ENCODE data around the gene SFI1. TPM values are rescaled to one million over a fixed set of nuclear protein-coding genes. Genes with fewer than 3 reads are reported as not detected.
A peak's percentile ranks its signal among the peaks of the same experiment; 100 is the strongest.

SFI1 gene
- total RNA-seq, 1 donor from 2014 or later, result 24.8 TPM

- peaks cover 3% of the 10 kb centered on the region for H3K4me1 Mint-ChIP-seq (ENCODE audit: unreplicated experiment)
- no peak for TF ChIP-seq CTCF (IDR thresholded peaks at IDR 0.05; ENCODE audit: unreplicated experiment)
- peaks cover 4% of the 10 kb centered on the region for H3K36me3 Mint-ChIP-seq (ENCODE audit: low read depth, unreplicated experiment)
- no peaks in the 10 kb centered on the region for H3K27me3 Mint-ChIP-seq (ENCODE audit: unreplicated experiment)
- H3K27ac Mint-ChIP-seq (ENCODE audit: unreplicated experiment), result no peak overlapping the region
- no peak overlapping the region for H3K4me3 Mint-ChIP-seq (ENCODE audit: unreplicated experiment)
- no peaks in the 10 kb centered on the region for H3K9me3 Mint-ChIP-seq (ENCODE audit: unreplicated experiment)
- no peak for DNase-seq (ENCODE audit: low spot score)
These were observed 141.7 kb downstream of the SFI1 start for GRCh38 chr22:31637891-31638618.

GRCh38 chr22:31639436-31640039 is 143.2 kb downstream of the SFI1 start:
- no peaks in the 10 kb centered on the region for H3K9me3 Mint-ChIP-seq (ENCODE audit: unreplicated experiment)
- peaks cover 6% of the 10 kb centered on the region for H3K36me3 Mint-ChIP-seq (ENCODE audit: low read depth, unreplicated experiment)
- no peaks in the 10 kb centered on the region for H3K4me1 Mint-ChIP-seq (ENCODE audit: unreplicated experiment)
- H3K27me3 Mint-ChIP-seq (ENCODE audit: unreplicated experiment), result no peaks in the 10 kb centered on the region
- DNase-seq (ENCODE audit: low spot score), result no peak
- no peak for TF ChIP-seq CTCF (IDR thresholded peaks at IDR 0.05; ENCODE audit: unreplicated experiment)
- H3K4me3 Mint-ChIP-seq (ENCODE audit: unreplicated experiment), result no peak overlapping the region
- peak overlapping the region; percentile 20 for H3K27ac Mint-ChIP-seq (ENCODE audit: unreplicated experiment)

- Mint-ChIP-seq H3K27me3 (ENCODE audit: unreplicated experiment) (no peaks in the 10 kb centered on the region), H3K27ac (ENCODE audit: unreplicated experiment) (no peak overlapping the region), H3K4me3 (ENCODE audit: unreplicated experiment) (no peak overlapping the region), H3K9me3 (ENCODE audit: unreplicated experiment) (no peaks in the 10 kb centered on the region), H3K36me3 (ENCODE audit: low read depth, unreplicated experiment) (peaks cover 4% of the 10 kb centered on the region), H3K4me1 (ENCODE audit: unreplicated experiment) (no peaks in the 10 kb centered on the region)
- DNase-seq (ENCODE audit: low spot score), result no peak
- TF ChIP-seq CTCF (IDR thresholded peaks at IDR 0.05; ENCODE audit: unreplicated experiment), result no peak
These were observed 150.1 kb downstream of the SFI1 start for GRCh38 chr22:31646186-31647019.

GRCh38 chr22:31647066-31647465 is 150.7 kb downstream of the SFI1 start:
- H3K27ac Mint-ChIP-seq (ENCODE audit: unreplicated experiment), result no peak overlapping the region
- no peaks in the 10 kb centered on the region for H3K27me3 Mint-ChIP-seq (ENCODE audit: unreplicated experiment)
- H3K4me1 Mint-ChIP-seq (ENCODE audit: unreplicated experiment), result no peaks in the 10 kb centered on the region
- no peaks in the 10 kb centered on the region for H3K9me3 Mint-ChIP-seq (ENCODE audit: unreplicated experiment)
- H3K4me3 Mint-ChIP-seq (ENCODE audit: unreplicated experiment), result no peak overlapping the region
- DNase-seq (ENCODE audit: low spot score), result no peak
- TF ChIP-seq CTCF (IDR thresholded peaks at IDR 0.05; ENCODE audit: unreplicated experiment), result no peak
- peaks cover 4% of the 10 kb centered on the region for H3K36me3 Mint-ChIP-seq (ENCODE audit: low read depth, unreplicated experiment)
